GM10266 (cell line): ENCODE results near the gene KIF13A.
"Not testable (repeated sequence)": the region's sequence is repeated elsewhere in the genome, so short reads cannot be mapped to it uniquely, and the experiment has no call there.

Experiments used
- DNase-seq: peaks from one replicate; pipeline ENCODE4 v3.0.0; 2012; ENCODE audit errors: extremely low spot score
- CTCF ChIP-seq: IDR thresholded peaks from 2 replicates; pipeline ENCODE4 v1.5.1; 2012; ENCODE audit warnings: mild to moderate bottlenecking, low read depth; ENCODE audit not compliant: control insufficient read depth, insufficient read depth; ENCODE audit errors: missing control alignments

The KIF13A gene

GRCh38 chr6:17851001-17851719 lies 136.3 kb downstream of the KIF13A start:
- no peak for DNase-seq
- no peak for TF ChIP-seq CTCF

- DNase-seq: no peak
Measured at GRCh38 chr6:17850281-17850680, 137.2 kb downstream of the KIF13A start.

GRCh38 chr6:17847203-17847760 lies 140.2 kb downstream of the KIF13A start:
- TF ChIP-seq CTCF: no peak
- no peak for DNase-seq

More at GRCh38 chr6:17850281-17850680, 137.2 kb downstream of the KIF13A start:
- no peak for TF ChIP-seq CTCF

- no peak for DNase-seq
- TF ChIP-seq CTCF: no peak
Measured at GRCh38 chr6:17846762-17847161, 140.7 kb downstream of the KIF13A start.

GRCh38 chr6:17845598-17845997 lies 141.8 kb downstream of the KIF13A start:
- no peak for TF ChIP-seq CTCF

GRCh38 chr6:17844967-17845366 lies 142.5 kb downstream of the KIF13A start:
- not testable (repeated sequence) for DNase-seq

More at GRCh38 chr6:17845598-17845997, 141.8 kb downstream of the KIF13A start:
- no peak for DNase-seq

GRCh38 chr6:17842934-17843821 lies 144.3 kb downstream of the KIF13A start:
- TF ChIP-seq CTCF: no peak
- no peak for DNase-seq
